KG1 (cell line): Measurements from ENCODE around the gene DPEP2NB.
"Not testable (repeated sequence)": the region's sequence is repeated elsewhere in the genome, so short reads cannot be mapped to it uniquely, and the experiment has no call there.

Experiments used
- DNase-seq: peaks from one replicate; lab custom pipeline; 2025; lab: John Stamatoyannopoulos, UW

The DPEP2NB gene

DNA sequence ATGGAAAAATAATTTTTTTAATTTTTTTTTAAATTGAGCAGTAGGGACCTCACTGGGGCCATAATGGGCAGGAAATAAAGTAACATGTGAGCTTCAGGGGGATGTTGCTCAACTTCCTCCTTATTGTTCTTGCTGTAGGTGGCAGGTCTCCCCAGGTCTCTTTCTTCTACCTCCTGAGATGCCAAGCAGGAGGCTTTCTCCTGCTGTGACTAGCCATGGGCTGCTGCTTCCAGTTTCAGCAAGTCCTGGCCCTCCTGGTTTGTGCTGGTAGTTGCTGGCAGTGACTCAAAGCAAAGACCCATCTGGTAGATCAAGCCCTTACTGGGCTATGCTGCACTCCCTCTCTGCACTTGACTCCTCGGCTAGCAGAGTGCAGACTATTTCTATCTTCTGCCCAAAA lies 2.3 kb downstream of the DPEP2NB start:
- DNase-seq = peak; percentile 39

DNA sequence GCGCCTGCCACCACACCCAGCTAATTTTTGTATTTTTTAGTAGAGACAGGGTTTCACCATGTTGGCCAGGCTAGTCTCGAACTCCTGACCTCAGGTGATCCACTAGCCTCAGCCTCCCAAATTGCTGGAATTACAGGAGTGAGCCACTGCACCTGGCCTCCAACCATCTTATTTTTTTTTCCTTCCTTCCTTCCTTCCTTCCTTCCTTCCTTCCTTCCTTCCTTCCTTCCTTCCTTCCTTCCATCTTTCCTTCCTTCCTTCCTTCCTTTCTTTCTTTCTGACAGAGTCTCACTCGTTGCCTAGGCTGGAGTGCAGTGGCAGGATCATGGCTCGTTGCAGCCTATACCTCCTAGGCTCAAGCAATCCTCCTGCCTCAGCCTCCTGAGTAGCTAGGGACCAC lies 5.8 kb downstream of the DPEP2NB start:
- not testable (repeated sequence) for DNase-seq

DNA sequence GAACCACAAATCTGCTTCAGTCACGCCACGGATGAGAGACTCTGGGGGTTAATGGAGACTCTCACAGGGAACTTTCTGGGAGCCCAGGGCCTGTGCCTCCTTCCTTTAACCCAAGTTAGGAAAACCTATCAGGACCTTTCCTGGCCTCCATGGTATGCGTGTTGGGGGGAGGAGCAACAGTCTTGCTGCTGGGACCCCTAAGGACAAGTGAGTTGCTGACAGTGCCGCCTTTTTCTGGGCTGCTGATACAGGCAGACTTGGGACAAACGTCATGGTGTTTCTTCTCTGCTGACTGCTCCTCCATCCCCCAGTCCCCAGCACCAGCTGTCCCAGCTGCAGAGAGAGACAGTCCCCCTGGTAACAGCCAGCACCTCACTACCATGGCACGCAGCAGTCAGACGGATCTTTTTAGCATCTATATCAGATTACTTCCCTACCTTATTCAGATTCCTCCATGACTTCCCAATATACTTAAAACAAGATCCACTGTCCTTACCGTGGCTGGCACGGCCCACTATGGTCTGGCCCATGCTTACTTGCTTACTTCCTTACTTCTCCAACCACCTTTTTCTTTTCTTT lies 6.5 kb downstream of the DPEP2NB start:
- DNase-seq = no peak

DNA sequence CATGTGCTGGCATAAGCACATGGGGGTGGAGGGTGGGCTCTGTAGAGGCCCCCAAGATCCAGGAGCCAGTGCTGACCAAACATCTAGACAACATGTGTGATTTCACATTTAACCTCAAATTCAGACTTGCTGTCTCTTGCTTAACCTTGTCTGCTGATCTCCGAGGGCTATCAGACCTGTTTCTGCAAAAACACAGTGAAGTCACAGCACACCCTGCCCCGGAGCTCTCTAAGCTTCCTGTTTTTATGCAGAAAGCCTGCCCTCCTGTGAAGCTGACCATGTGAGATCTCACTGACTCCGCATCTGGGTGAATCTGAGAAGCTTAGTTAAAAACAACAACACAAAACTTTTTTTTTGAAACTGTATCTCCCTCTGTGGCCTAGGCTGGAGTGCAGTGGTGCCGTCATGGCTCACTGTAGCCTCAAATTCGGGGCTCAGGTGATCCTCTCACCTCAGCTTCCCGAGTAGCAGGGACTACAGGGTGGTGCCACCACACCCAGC lies 9.9 kb downstream of the DPEP2NB start:
- peak; percentile 68 for DNase-seq

DNA sequence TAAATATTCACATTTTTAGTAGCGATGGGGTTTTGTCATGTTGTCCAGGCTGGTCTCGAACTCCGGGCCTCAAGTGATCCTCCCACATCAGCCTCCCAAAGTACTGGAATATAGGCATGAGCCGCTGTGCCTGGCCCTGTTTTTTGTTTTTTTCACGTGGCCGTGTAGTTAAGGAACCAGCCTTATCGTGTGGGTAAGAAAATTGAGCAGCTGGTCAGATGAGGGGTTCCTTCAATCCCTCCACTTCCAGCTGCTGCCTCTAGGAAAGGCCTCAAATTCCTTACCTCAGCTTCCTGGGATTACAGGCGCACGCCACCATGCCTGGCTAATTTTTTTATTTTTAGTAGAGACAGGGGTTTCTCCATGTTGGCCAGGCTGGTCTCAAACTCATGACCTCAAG lies 10.5 kb downstream of the DPEP2NB start:
- no peak for DNase-seq

DNA sequence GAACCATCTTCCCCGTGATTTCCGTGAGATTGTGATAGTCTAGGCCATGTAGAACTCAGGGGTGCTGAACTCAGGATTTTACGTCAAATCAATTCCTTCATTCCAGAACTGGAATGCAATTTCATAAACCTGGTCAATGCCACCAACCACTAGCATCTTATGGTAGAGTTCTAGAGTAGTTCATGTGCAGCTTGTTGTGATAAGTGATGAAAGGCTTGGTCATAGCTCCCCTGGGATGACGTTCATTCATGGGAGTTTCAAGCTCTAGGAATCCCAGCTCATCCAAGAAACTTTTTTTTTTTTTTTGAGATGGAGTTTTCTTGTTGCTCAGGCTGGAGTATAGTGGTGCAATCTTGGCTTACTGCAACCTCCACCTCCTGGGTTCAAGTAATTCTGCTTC lies 12.7 kb downstream of the DPEP2NB start:
- no peak for DNase-seq

DNA sequence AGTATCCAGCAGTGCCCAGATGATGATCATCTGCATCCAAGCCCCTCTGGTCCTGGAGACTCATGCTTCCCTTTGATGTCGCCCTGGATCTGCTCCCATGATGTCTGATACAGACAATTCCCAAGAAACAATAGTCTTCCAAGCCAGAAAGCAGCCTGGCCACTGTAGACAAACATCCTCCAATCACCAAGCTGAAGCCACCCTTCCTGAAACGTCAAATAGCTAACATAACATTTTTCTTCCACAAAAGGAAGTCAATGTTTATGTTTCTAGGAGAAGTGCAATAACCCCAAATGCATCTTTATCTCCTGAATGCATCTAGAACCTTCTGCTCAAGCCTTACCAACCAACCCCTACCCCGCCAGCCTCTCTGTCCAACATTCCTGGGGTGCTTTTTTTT lies 15.3 kb downstream of the DPEP2NB start:
- DNase-seq = no peak

DNA sequence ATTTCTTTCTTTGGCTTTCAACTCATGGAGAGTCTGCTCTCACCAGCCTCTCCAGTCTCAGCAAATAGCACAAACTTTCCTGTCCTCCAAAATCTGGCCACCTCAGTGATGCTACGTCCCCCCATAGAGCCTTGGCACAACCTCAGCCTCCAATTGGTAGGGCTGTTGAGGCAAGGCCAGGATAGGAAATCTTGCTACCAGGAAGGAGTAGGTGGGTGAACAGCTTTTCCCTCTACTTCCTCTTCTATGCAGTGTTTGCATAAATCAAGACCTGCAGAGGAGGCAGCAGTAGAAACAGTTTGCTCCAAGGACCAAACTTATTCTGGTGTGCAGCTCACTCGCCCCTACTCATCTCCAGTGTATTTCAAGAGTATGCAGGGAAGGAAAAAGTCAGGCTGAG lies 15.7 kb downstream of the DPEP2NB start:
- DNase-seq = peak; percentile 16

DNA sequence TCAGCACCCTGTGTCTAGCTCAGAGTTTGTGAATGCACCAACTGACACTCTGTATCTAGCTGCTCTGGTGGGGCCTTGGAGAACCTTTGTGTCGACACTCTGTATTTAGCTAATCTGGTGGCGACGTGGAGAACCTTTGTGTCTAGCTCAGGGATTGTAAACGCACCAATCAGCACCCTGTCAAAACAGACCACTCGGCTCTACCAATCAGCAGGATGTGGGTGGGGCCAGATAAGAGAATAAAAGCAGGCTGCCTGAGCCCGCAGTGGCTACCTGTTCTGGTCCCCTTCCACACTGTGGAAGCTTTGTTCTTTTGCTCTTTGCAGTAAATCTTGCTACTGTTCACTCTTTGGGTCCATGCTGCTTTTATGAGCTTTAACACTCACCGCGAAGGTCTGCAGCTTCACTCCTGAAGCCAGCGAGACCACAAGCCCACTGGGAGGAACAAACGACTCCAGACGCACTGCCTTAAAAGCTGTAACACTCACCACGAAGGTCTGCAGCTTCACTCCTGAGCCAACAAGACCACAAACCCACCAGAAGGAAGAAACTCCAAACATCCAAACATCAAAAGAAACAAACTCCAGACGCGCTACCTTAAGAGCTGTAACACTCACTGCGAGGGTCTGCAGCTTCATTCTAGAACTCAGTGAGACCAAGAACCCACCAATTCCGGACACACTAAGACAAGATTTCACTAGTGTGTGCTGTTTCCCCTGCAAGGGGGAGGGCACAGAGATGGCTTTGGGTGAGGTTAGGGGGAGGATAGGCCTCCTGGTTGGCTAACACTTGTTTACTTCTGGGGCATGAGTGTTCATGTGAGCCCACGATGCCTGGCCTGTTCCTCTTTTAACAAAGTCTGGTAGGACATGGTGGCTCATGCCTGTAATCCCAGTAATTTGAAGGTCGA lies 16.7 kb downstream of the DPEP2NB start, which contains the start of gene DPEP2:
Gene DPEP2 (minus strand): TSS at position 706 of the 910 bp plus-strand sequence. CDS start 6,272 bp downstream, outside the sequence.
- peak; percentile 77 for DNase-seq

DNA sequence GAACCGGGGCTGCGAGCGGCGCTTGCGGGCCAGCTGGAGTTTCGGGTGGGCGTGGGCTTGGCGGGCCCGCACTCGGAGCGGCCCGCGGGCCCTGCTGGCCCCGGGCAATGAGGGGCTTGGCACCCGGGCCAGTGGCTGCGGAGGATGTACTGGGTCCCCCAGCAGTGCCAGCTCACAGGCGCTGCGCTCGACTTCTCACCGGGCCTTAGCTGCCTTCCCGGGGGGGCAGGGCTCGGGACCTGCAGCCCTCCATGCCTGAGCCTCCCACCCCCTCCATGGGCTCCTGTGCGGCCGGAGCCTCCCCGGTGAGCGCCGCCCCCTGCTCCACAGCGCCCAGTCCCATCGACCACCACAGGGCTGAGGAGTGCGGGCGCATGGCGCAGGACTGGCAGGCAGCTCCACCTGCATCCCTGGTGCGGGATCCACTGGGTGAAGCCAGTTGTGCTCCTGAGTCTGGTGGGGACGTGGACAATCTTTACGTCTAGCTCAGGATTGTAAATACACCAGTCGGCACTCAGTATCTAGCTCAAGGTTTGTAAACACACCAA lies 17.4 kb downstream of the DPEP2NB start:
- not testable (repeated sequence) for DNase-seq

DNA sequence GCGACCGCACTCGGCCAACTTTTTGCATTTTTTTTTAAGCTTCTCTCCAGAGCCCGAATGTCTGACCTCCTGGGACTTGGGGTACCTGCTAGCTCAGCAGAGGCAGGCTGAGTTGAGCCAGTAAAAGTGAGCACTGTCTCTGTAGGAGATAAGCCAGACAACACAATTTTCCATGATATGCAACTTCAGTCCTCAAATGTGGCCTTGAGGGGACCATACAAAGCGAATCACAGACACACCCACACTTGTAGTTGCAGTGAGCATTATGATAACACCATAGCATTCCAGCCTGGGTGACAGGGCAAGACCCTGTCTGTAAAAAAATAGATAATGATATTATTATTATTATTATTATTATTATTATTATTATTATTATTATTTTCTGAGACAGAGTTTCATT lies 19.0 kb downstream of the DPEP2NB start:
- DNase-seq = no peak

DNA sequence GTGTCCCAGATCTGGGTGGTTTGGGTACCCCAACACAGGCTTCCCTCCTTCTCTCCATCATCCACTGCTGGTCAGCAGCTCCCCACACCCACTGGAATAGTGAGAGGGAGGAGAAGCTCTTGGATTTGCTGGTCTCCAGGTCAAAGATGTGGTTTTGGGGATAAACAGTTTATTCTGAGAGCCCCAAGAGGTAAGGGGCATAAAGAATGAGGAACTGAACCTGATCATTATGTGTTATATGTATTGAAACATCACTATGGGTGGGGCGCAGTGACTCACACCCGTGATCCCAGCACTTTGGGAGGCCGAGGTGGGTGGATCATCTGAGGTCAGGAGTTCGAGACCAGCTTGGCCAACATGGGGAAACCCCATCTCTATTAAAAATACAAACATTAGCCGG lies 20.3 kb downstream of the DPEP2NB start:
- no peak for DNase-seq

DNA sequence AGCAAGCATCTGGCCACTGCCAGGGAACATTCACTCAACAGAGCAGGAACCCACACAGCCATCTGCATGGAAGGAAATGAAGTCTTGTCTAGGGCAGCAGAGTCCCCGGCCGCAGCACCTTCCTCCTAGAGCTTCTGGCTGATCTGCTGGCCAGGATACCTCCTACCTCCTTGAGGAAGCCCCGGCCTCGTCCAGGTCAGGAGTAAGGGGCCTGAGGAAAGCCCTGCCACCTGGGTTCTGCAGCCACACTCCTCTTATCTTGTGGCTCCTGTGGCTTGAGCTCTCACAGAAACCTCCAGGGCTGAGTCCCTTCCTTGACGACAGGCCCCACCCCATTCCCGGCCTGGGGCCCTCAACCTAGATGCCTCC lies 21.7 kb downstream of the DPEP2NB start:
- DNase-seq = not testable (repeated sequence)

DNA sequence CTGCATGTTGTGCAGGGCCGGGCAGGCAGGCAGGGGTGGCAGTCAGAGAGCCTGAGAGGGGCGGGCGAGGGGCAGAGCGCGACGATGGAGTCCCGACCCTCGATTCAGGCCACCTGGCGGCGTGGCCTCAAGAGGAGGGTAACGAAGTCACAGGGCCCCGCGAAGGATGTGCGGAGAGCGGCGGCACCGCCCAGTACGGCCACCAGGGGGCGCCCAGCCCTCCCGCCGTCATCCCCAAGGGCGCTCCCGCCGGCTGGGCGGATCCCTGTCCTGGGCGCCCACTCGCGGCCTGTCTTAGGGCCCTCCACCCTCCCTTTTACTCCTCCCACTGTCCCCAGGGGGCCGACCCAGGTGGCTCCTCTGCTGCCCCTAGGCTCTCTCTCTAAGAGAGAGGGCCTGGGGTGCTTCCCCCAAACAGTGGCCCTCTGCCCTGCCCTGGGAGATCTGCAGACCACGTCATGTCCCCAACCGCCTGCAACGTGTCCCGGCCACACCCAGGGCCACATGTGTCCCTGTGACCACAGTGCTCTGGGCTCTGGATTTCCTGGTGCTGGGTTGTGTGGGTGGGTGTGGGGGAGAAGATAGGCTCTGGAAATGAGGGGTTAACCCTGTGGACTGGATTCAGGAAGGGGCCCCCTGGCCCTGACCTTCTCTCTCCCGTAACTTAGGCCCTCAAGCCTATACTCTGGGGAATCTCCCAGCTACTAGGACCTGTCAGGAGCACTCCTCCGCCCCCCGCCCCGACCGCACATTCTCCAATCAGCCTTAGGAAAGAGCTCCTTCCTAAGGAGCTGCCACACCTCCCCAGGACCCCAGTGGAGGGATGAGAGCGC lies 22.3 kb downstream of the DPEP2NB start:
- peak; percentile 73 for DNase-seq

DNA sequence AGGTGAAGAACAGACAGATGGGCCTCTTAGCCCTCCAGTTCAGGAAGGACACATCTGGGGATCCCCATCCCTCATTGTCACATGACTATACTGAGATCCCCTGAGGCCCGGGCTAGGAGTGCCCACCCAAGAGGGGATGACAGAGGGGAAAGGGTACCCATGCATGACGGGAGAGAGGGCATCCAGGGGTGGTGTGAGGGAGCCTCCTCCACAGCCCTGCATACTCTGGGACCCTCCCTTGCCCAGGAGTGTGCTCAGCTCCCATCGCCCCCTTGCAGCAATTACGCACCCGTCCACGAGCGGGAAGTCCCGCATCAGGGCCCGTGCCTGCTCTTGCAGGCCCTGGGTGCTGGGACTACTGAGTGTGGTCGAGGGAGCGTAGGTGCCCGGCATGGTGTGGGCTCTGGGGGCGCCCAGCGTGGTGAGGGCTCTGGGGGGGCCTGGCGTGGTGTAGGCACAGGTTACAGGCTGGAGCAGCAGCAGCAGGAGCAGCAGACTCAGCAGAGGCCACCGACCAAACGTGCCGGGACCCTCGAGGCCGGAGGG lies 23.0 kb downstream of the DPEP2NB start:
- no peak for DNase-seq

DNA sequence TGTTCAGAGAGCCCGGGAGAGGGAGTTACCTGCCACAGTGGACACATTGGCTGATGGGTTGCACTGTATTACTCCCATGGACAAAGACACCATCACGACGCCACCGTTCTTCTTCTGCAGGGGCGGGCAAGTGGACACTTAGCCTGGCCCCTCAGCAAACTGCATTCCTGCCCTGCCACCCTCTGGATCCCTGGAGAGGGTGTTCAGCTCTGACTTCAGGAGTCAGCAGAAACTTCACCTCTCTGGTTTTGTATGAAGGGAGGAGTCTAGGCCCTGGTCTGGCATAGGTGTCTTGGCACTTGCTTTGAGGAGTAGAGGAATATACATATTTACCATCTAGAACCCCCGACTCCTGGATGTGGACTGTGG lies 25.7 kb downstream of the DPEP2NB start:
- no peak for DNase-seq

DNA sequence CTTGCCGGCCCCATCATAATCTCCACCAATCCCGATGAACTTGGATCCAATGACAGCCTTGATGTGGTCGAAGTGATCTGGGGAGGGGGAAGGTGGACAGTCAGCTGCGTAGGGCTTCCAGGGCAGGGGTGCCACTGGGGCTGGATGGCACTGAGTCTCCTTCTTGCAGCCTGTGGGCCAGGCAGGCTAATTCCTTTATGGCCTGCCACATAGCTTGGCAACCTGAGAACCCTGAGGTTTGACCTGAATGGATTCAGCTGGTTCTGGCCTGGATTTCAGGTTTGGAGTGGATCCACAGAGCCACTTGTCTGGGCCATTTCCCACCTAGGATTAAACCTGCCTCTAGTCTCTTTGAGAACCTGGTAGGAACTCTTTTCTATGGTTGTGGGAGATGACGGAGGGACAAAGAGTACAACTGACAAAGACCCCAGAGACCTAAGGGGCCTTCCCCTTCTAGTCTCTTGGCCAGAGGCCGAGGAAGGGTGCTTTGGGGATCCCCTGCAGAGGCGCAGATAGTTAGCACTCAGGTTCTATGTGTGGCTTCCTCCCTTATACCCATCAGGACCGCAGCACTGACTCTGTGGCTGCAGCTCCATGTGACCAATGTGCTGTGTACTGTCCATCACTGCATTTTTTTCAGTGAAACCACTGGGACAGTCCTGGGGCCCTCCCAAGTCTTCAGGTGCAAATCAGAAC lies 26.2 kb downstream of the DPEP2NB start:
- no peak for DNase-seq

DNA sequence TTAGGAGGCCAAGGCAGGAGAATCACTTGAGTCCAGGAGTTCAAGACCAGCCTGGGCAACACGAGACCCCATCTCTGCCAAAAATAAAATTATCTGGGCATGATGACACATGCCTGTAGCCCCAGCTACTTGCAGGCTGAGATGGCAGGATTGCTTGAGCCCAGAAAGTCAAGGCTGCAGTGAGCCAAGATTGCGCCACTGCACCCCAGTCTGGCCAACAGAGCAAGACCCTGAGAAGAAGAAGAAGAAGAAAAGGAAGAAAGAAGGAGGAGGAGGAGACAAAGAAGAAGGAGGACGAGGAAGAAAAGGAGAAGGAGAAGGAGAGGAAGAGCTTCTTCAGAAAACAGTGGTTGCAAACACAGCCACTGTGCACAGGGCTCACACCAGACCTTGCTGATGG lies 27.0 kb downstream of the DPEP2NB start:
- no peak for DNase-seq

DNA sequence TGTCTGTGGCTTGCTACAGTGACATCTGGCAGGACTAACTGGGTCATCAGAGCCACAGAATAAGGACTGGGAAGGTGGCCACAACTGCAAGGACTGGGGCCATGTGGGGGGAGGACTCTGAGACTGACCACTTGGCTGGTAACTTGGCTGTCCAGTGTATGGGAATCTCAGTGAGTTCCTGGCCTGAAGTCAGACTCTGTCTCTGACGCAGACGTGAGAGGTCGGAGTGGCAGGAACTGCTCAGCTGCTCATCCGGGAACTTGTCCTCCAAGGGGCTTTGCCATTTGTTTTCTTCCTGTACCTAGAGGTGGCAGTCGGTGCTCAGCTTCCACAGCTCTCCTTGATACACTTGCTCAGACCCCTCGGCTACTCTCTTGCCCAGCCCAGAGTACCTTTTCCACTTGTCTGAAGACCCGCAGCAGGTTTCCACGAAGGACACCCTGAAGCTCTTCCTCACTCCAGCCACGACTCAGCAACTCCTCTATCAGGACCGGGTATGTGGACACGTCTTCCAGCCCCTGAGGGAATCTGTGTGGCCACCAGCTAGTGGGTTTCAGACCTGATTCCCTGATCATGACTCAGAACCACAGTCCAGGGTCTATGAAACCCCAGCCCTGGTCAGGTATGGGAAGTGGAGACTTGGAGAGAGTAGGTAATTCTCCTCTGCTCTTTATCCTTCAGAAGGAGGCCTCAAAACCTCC lies 28.1 kb downstream of the DPEP2NB start:
- no peak for DNase-seq

DNA sequence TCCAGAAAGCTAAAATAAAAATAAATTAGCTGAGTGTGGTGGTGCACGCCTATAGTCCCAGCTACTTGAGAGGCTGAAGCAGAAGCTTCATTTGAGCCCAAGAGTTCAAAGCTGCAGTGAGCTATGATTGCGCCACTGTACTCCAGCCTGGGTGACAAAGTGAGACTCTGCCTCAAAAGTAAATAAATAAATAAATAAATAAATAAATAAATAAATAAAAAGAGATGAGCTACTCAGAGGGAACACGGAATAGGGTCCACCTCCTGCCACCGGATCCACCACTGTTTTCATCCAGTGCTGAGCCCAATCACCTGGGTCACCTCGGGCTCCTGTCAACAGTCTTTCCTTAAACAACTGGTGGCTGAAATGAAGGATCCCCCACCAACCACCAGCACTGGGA lies 28.8 kb downstream of the DPEP2NB start:
- no peak for DNase-seq
